CD14-positive monocyte (primary cell): ENCODE measurements around the gene AR. TPM values are rescaled to one million over a fixed set of nuclear protein-coding genes. Genes with fewer than 3 reads are reported as not detected.

Source experiments
- DNase-seq, 3 donors: peaks; one replicate each; pipeline ENCODE4 v3.0.0-alpha.2; 2011 to 2022
- H2AFZ ChIP-seq: 2 replicates; pipeline ENCODE4 v1.6.0; 2012; ENCODE audit warnings: mild to moderate bottlenecking, low read depth, low read length, inconsistent platforms; ENCODE audit not compliant: insufficient read depth, poor library complexity, severe bottlenecking
- H3K27ac ChIP-seq, 2 donors: 1 replicate in 1 of 2; 2 replicates in 1 of 2; pipeline ENCODE4 v1.5.1; 2012 to 2013; ENCODE audit warnings: low read length in 2 of 2, control low read depth in 1 of 2, inconsistent platforms in 1 of 2, low read depth in 1 of 2, mild to moderate bottlenecking in 1 of 2
- H3K27me3 ChIP-seq, 2 donors: one replicate each; pipeline versions ENCODE4 v1.6.0 to v1.6.1; 2011 to 2013; ENCODE audit warnings: low read length in 2 of 2; ENCODE audit not compliant: control insufficient read depth in 2 of 2, insufficient read depth in 2 of 2
- H3K36me3 ChIP-seq, 2 donors: replicated peaks in 1 of 2; 1 replicate in 1 of 2; 2 replicates in 1 of 2; pipeline versions ENCODE4 v1.5.1 to v1.6.1; 2012 to 2013; ENCODE audit warnings: low read length in 2 of 2, control low read depth in 1 of 2, inconsistent platforms in 1 of 2, mild to moderate bottlenecking in 1 of 2; ENCODE audit not compliant: insufficient read depth in 2 of 2, control insufficient read depth in 1 of 2
- H3K4me1 ChIP-seq, 2 donors: 1 replicate in 1 of 2; 2 replicates in 1 of 2; pipeline versions ENCODE4 v1.5.1 to v1.6.1; 2012 to 2013; ENCODE audit warnings: low read length in 2 of 2, control low read depth in 1 of 2, inconsistent platforms in 1 of 2, mild to moderate bottlenecking in 1 of 2, moderate library complexity in 1 of 2; ENCODE audit not compliant: insufficient read depth in 2 of 2, control insufficient read depth in 1 of 2
- H3K4me2 ChIP-seq: replicated peaks from 2 replicates; pipeline ENCODE3; 2012; ENCODE audit warnings: low read length, moderate library complexity, mild to moderate bottlenecking; ENCODE audit not compliant: poor library complexity, severe bottlenecking; ENCODE audit errors: extremely low read depth
- H3K4me3 ChIP-seq, 3 experiments: fragments of 200-600 bp in 1 of 3; sonication (generic) in 1 of 3; replicated peaks in 1 of 3; 1 replicate in 2 of 3; 2 replicates in 1 of 3; pipeline ENCODE4 v1.5.1; 2011 to 2013; ENCODE audit warnings: low read length in 3 of 3, mild to moderate bottlenecking in 3 of 3, control low read depth in 2 of 3, low read depth in 2 of 3, inconsistent platforms in 1 of 3, moderate library complexity in 1 of 3
- H3K79me2 ChIP-seq: 2 replicates; pipeline ENCODE4 v1.6.0; 2012; ENCODE audit warnings: mild to moderate bottlenecking, control low read depth, inconsistent platforms, low read length, moderate library complexity; ENCODE audit not compliant: insufficient read depth
- H3K9ac ChIP-seq: 2 replicates; pipeline ENCODE4 v1.6.0; 2017; ENCODE audit warnings: low read length, mild to moderate bottlenecking; ENCODE audit not compliant: insufficient read depth, poor library complexity, severe bottlenecking
- H3K9me3 ChIP-seq, 2 donors: replicated peaks in 1 of 2; 1 replicate in 1 of 2; 2 replicates in 1 of 2; pipeline versions ENCODE4 v1.5.1 to v1.6.1; 2012 to 2013; ENCODE audit warnings: low read length in 2 of 2, control low read depth in 1 of 2; ENCODE audit not compliant: control insufficient read depth in 1 of 2, insufficient read depth in 1 of 2
- H4K20me1 ChIP-seq: 2 replicates; pipeline ENCODE4 v1.6.0; 2012; ENCODE audit warnings: mild to moderate bottlenecking, low read length, control low read depth, moderate library complexity; ENCODE audit not compliant: insufficient read depth
- H3K27ac Mint-ChIP-seq, 7 donors: one replicate each; pipeline ENCODE4 v1.8.0; 2020; ENCODE audit warnings: mild to moderate bottlenecking in 7 of 7, mixed read lengths in 7 of 7, moderate library complexity in 6 of 7, inconsistent platforms in 2 of 7
- H3K27me3 Mint-ChIP-seq, 3 donors: one replicate each; pipeline ENCODE4 v1.8.0; 2021 to 2022; ENCODE audit warnings: low read depth in 3 of 3, mild to moderate bottlenecking in 3 of 3, mixed read lengths in 3 of 3, moderate library complexity in 3 of 3, inconsistent platforms in 1 of 3
- H3K36me3 Mint-ChIP-seq, 2 donors: one replicate each; pipeline ENCODE4 v1.8.0; 2020; ENCODE audit warnings: mixed read lengths in 2 of 2, inconsistent platforms in 1 of 2, mild to moderate bottlenecking in 1 of 2
- H3K4me1 Mint-ChIP-seq: one replicate; pipeline ENCODE4 v1.8.0; 2020; ENCODE audit warnings: mild to moderate bottlenecking, mixed read lengths
- H3K4me3 Mint-ChIP-seq, 2 donors: one replicate each; pipeline ENCODE4 v1.8.0; 2020; ENCODE audit warnings: mild to moderate bottlenecking in 2 of 2, mixed read lengths in 2 of 2, moderate library complexity in 1 of 2
- H3K9me3 Mint-ChIP-seq, 7 donors: one replicate each; pipeline ENCODE4 v1.8.0; 2020 to 2022; ENCODE audit warnings: mixed read lengths in 7 of 7, mild to moderate bottlenecking in 6 of 7, moderate library complexity in 6 of 7, inconsistent platforms in 2 of 7
- CTCF ChIP-seq: fragments of 200-600 bp; IDR thresholded peaks from one replicate; pipeline ENCODE4 v1.8.0; 2022; ENCODE audit warnings: antibody characterized with exemption, mild to moderate bottlenecking
- WGBS: methylation state at CpG from one replicate; pipeline ENCODE4 v1.1.5; 2013; ENCODE audit warnings: missing lambda C conversion rate; ENCODE audit not compliant: insufficient coverage; 5-methylcytosine and 5-hydroxymethylcytosine counted together
- intact Hi-C, 2 donors: fragments of 100-400 bp; cut with micrococcal nuclease; formaldehyde crosslinking; loops; one replicate each; pipeline versions ENCODE4 v1.15.0 to v1.15.1; 2023
- polyA plus RNA-seq, 3 donors: library from polyadenylated mRNA; depleted of rRNA in 1 of 3; unstranded in 2 of 3; stranded (reverse) in 1 of 3; fragments of 300-500 nt in 2 of 3; fragments of >200 nt in 1 of 3; fragmentation: Illumina TruSeq in 2 of 3; gene quantifications; 1 replicate in 2 of 3; 2 replicates in 1 of 3; pipeline ENCODE4 v1.2.3, GENCODE V29; 2012 to 2021

The AR gene
- polyA plus RNA-seq, 3 donors: not detected

- Histone ChIP-seq H3K9me3 (peaks cover 0 to 3% of the 10 kb centered on the region in 2 donors), H3K4me2 (no peak overlapping the region), H3K9ac (no peak overlapping the region), H3K27me3 (no peaks in the 10 kb centered on the region), H3K27ac (no peak overlapping the region), H3K4me3 (no peak overlapping the region), H3K79me2 (no peaks in the 10 kb centered on the region), H3K4me1 (no peaks in the 10 kb centered on the region), H3K36me3 (no peaks in the 10 kb centered on the region), H2AFZ (no peak overlapping the region), H4K20me1 (no peaks in the 10 kb centered on the region)
- Mint-ChIP-seq H3K4me3 (no peak overlapping the region), H3K27ac (no peak overlapping the region), H3K36me3 (no peaks in the 10 kb centered on the region), H3K27me3 (no peaks in the 10 kb centered on the region), H3K4me1 (no peaks in the 10 kb centered on the region), H3K9me3 (peaks cover 2 to 9% (median 5%) of the 10 kb centered on the region in 7 donors)
- WGBS: no CpG with 5 or more reads among the region's 2 CpGs
- TF ChIP-seq CTCF: no peak
- intact Hi-C loops: no loop called here
- DNase-seq: no peak
These were observed 206.9 kb downstream of the AR start for GRCh38 chrX:67750694-67751093.

- Histone ChIP-seq H3K27me3 (no peaks in the 10 kb centered on the region), H3K36me3 (no peaks in the 10 kb centered on the region), H3K27ac (no peak overlapping the region), H3K4me2 (no peak overlapping the region), H3K4me3 (no peak overlapping the region), H4K20me1 (no peaks in the 10 kb centered on the region), H2AFZ (no peak overlapping the region), H3K79me2 (no peaks in the 10 kb centered on the region), H3K4me1 (no peaks in the 10 kb centered on the region), H3K9ac (no peak overlapping the region), H3K9me3 (no peaks in the 10 kb centered on the region)
- H3K9me3 Mint-ChIP-seq: peaks cover 0 to 2% (median 0%) of the 10 kb centered on the region in 7 donors
- H3K4me1 Mint-ChIP-seq: no peaks in the 10 kb centered on the region
- no peak overlapping the region for H3K4me3 Mint-ChIP-seq
- H3K27me3 Mint-ChIP-seq: no peaks in the 10 kb centered on the region
- intact Hi-C loops: no loop called here
- no CpG with 5 or more reads among the region's 1 CpG for WGBS
- H3K36me3 Mint-ChIP-seq: no peaks in the 10 kb centered on the region
- DNase-seq: no peak
- TF ChIP-seq CTCF: no peak
- no peak overlapping the region for H3K27ac Mint-ChIP-seq
These were observed 215.2 kb downstream of the AR start for GRCh38 chrX:67759018-67759417.
